K562 (cell line): ENCODE data around the gene IL20. TPM values are rescaled to one million over a fixed set of nuclear protein-coding genes. Genes with fewer than 3 reads are reported as not detected.

Experiments
- ADNP ChIP-seq: fragments of 200-800 bp; sonication (Bioruptor generic); IDR thresholded peaks from 2 replicates; pipeline ENCODE4 v1.6.1; 2016; ENCODE audit warnings: missing genetic modification characterization, missing compliant biosample characterization
- DNMT1 ChIP-seq: fragments of 450-650 bp; IDR thresholded peaks from 2 replicates; pipeline ENCODE4 v1.6.1; 2016; ENCODE audit warnings: antibody characterized with exemption, mild to moderate bottlenecking
- ELF4 ChIP-seq: fragments of 450-650 bp; formaldehyde crosslinking; IDR thresholded peaks from 2 replicates; pipeline ENCODE4 v1.4.0; 2022; ENCODE audit warnings: missing genetic modification characterization
- EP300 ChIP-seq: IDR thresholded peaks from 2 replicates; pipeline ENCODE4 v1.6.1; 2012; ENCODE audit warnings: low read length, improper control_type of control experiment
- KAT2B ChIP-seq: IDR thresholded peaks from one replicate; pipeline ENCODE4 v1.6.1; 2012; ENCODE audit warnings: low read depth, mild to moderate bottlenecking, control low read depth, inconsistent platforms, low read length, moderate library complexity
- MCM7 ChIP-seq, 2 experiments: fragments of 450-650 bp; IDR thresholded peaks; 2 replicates each; pipeline ENCODE4 v1.6.1; 2016 to 2018
- NEUROD1 ChIP-seq: fragments of 150-350 bp; IDR thresholded peaks from 2 replicates; pipeline ENCODE4 v1.6.1; 2014; ENCODE audit warnings: borderline replicate concordance, low read length, low read depth; ENCODE audit not compliant: partially characterized antibody
- SMAD4 ChIP-seq: fragments of 250-450 bp; sonication (Bioruptor Pico); conservative IDR thresholded peaks from 2 replicates; pipeline ENCODE4 v1.8.0; 2021; ENCODE audit warnings: inconsistent platforms, mild to moderate bottlenecking, moderate library complexity
- SREBF1 ChIP-seq: fragments of 150-350 bp; IDR thresholded peaks from 2 replicates; pipeline ENCODE4 v1.6.1; 2014; ENCODE audit warnings: antibody characterized with exemption, low read depth, low read length, borderline replicate concordance
- TAL1 ChIP-seq: fragments of 450-650 bp; IDR thresholded peaks from 2 replicates; pipeline ENCODE4 v1.6.1; 2016; ENCODE audit warnings: mild to moderate bottlenecking
- TCF7L2 ChIP-seq: fragments of 150-350 bp; IDR thresholded peaks from 2 replicates; pipeline ENCODE4 v1.6.1; 2016; ENCODE audit warnings: low read depth, mild to moderate bottlenecking, low read length, moderate library complexity
- XRCC4 ChIP-seq: IDR thresholded peaks from one replicate; pipeline ENCODE4 v1.6.1; 2011; ENCODE audit not compliant: insufficient read depth, insufficient read length; ENCODE audit errors: extremely low read depth
- ZNF124 ChIP-seq: sonication (generic); formaldehyde crosslinking; IDR thresholded peaks from 2 replicates; pipeline ENCODE4 v1.8.1; 2022; ENCODE audit warnings: missing genetic modification reagents
- ZNF644 ChIP-seq: fragments of 200-800 bp; sonication (Bioruptor generic); IDR thresholded peaks from 2 replicates; pipeline ENCODE4 v1.6.1; 2016; ENCODE audit warnings: low read depth, missing genetic modification characterization, missing compliant biosample characterization
- ZNF830 ChIP-seq: fragments of 250-450 bp; sonication (Bioruptor Pico); IDR thresholded peaks from 2 replicates; pipeline ENCODE4 v1.5.0; 2021; ENCODE audit warnings: mild to moderate bottlenecking
- polyA plus RNA-seq, 8 experiments: library from polyadenylated mRNA; depleted of rRNA in 4 of 8; stranded (reverse) in 5 of 8; unstranded in 3 of 8; fragments of >200 nt; fragmentation: Nextera tagmentation in 2 of 8; fragmentation: Illumina TruSeq in 1 of 8; extraction: Ambion mirVana in 2 of 8; extraction: Trizol in 1 of 8; gene quantifications; 2 replicates each; pipeline versions ENCODE4 v1.2.1 to v1.2.3, GENCODE V29; 2011 to 2014; ENCODE audit warnings: inconsistent platforms in 1 of 8, missing spikeins in 1 of 8
- total RNA-seq, 7 experiments: library from RNA; depleted of rRNA in 6 of 7; stranded (reverse); fragments of >200 nt in 6 of 7; fragmentation: Illumina TruSeq in 2 of 7; extraction: Trizol in 2 of 7; gene quantifications; 2 replicates each; pipeline versions ENCODE4 v1.2.1 to v1.2.3, GENCODE V29; 2011 to 2021; ENCODE audit warnings: low replicate concordance in 1 of 7
- TF ChIP-seq, protein P1 (sequence below): sonication (generic); formaldehyde crosslinking; IDR thresholded peaks from 2 replicates; pipeline ENCODE4 v1.8.1; 2023; ENCODE audit warnings: mild to moderate bottlenecking, missing genetic modification reagents
- TF ChIP-seq, protein P2 (sequence below): fragments of 250-450 bp; sonication (Bioruptor Pico); IDR thresholded peaks from 2 replicates; pipeline ENCODE4 v1.8.0; 2021; ENCODE audit warnings: mild to moderate bottlenecking, moderate library complexity
- TF ChIP-seq, protein P3 (sequence below): fragments of 200-800 bp; sonication (Bioruptor generic); IDR thresholded peaks from 2 replicates; pipeline ENCODE4 v1.6.1; 2016; ENCODE audit warnings: missing genetic modification characterization, missing compliant biosample characterization
- TF ChIP-seq, protein P4 (sequence below): fragments of 250-450 bp; sonication (Bioruptor Pico); IDR thresholded peaks from 2 replicates; pipeline ENCODE4 v1.6.1; 2021; ENCODE audit warnings: mild to moderate bottlenecking

The IL20 gene
- total and polyA plus RNA-seq, 9 of the 15 experiments (the other 6 are each of a cell fraction or from before 2014, with no cell fraction given), result not detected

DNA sequence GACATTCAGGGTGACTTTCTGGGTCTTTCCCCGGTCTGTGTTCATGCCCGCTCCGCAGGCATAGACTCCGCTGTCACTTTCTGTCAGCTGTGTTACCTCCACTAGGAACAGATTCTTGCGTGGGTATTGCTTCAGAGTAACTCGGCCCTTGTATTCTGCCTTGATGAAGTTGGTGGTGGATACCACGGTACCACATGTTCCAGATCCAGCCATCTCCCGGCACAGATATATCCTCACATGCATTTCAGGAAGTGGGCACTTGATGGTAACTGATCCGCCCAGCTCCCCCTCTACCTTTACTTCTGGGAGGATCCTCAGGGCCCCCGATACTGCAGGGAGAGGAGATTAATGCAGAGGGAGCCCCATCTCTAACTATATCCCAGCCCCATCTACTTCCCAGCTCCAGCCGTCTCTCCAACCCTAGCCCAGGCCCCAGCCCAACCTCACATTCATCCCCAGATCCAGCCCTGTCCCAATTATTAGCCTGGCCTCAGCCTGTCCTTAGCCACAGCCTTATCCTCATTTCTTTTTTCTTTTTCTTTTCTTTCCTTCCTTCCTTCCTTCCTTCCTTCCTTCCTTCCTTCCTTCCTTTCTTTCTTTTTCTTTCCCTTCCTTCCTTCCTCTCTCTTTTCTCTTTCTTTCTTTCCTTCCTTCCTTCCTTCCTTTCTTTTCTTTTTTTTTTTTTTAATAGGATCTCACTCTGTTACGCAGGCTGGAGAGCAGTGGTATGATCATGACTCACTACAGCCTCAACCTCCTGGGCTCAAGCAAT, 48.5 kb downstream of the IL20 start (continued):
- TF ChIP-seq NEUROD1, result no peak
- TF ChIP-seq KAT2B, result no peak
- TF ChIP-seq ZNF830, result no peak
- TF ChIP-seq, protein P1, sequence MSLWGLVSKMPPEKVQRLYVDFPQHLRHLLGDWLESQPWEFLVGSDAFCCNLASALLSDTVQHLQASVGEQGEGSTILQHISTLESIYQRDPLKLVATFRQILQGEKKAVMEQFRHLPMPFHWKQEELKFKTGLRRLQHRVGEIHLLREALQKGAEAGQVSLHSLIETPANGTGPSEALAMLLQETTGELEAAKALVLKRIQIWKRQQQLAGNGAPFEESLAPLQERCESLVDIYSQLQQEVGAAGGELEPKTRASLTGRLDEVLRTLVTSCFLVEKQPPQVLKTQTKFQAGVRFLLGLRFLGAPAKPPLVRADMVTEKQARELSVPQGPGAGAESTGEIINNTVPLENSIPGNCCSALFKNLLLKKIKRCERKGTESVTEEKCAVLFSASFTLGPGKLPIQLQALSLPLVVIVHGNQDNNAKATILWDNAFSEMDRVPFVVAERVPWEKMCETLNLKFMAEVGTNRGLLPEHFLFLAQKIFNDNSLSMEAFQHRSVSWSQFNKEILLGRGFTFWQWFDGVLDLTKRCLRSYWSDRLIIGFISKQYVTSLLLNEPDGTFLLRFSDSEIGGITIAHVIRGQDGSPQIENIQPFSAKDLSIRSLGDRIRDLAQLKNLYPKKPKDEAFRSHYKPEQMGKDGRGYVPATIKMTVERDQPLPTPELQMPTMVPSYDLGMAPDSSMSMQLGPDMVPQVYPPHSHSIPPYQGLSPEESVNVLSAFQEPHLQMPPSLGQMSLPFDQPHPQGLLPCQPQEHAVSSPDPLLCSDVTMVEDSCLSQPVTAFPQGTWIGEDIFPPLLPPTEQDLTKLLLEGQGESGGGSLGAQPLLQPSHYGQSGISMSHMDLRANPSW, result no peak
- TF ChIP-seq ZNF644 (tag), result no peak
- 0 out of 4 replicates have a peak, but pooled peaks of 1 of the 2 experiments have one; percentile 25 for TF ChIP-seq MCM7 (IDR thresholded peaks at IDR 0.05)
- no peak for TF ChIP-seq TCF7L2
- TF ChIP-seq EP300, result no peak
- no peak for TF ChIP-seq SREBF1
- TF ChIP-seq, protein P2, sequence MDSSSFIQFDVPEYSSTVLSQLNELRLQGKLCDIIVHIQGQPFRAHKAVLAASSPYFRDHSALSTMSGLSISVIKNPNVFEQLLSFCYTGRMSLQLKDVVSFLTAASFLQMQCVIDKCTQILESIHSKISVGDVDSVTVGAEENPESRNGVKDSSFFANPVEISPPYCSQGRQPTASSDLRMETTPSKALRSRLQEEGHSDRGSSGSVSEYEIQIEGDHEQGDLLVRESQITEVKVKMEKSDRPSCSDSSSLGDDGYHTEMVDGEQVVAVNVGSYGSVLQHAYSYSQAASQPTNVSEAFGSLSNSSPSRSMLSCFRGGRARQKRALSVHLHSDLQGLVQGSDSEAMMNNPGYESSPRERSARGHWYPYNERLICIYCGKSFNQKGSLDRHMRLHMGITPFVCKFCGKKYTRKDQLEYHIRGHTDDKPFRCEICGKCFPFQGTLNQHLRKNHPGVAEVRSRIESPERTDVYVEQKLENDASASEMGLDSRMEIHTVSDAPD, result no peak
- no peak for TF ChIP-seq ADNP
- TF ChIP-seq SMAD4 (CRISPR knock-in tag), result no peak
- TF ChIP-seq, protein P3, sequence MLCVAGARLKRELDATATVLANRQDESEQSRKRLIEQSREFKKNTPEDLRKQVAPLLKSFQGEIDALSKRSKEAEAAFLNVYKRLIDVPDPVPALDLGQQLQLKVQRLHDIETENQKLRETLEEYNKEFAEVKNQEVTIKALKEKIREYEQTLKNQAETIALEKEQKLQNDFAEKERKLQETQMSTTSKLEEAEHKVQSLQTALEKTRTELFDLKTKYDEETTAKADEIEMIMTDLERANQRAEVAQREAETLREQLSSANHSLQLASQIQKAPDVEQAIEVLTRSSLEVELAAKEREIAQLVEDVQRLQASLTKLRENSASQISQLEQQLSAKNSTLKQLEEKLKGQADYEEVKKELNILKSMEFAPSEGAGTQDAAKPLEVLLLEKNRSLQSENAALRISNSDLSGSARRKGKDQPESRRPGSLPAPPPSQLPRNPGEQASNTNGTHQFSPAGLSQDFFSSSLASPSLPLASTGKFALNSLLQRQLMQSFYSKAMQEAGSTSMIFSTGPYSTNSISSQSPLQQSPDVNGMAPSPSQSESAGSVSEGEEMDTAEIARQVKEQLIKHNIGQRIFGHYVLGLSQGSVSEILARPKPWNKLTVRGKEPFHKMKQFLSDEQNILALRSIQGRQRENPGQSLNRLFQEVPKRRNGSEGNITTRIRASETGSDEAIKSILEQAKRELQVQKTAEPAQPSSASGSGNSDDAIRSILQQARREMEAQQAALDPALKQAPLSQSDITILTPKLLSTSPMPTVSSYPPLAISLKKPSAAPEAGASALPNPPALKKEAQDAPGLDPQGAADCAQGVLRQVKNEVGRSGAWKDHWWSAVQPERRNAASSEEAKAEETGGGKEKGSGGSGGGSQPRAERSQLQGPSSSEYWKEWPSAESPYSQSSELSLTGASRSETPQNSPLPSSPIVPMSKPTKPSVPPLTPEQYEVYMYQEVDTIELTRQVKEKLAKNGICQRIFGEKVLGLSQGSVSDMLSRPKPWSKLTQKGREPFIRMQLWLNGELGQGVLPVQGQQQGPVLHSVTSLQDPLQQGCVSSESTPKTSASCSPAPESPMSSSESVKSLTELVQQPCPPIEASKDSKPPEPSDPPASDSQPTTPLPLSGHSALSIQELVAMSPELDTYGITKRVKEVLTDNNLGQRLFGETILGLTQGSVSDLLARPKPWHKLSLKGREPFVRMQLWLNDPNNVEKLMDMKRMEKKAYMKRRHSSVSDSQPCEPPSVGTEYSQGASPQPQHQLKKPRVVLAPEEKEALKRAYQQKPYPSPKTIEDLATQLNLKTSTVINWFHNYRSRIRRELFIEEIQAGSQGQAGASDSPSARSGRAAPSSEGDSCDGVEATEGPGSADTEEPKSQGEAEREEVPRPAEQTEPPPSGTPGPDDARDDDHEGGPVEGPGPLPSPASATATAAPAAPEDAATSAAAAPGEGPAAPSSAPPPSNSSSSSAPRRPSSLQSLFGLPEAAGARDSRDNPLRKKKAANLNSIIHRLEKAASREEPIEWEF (CRISPR knock-in tag), result no peak
- no peak for TF ChIP-seq DNMT1
- TF ChIP-seq, protein P4, sequence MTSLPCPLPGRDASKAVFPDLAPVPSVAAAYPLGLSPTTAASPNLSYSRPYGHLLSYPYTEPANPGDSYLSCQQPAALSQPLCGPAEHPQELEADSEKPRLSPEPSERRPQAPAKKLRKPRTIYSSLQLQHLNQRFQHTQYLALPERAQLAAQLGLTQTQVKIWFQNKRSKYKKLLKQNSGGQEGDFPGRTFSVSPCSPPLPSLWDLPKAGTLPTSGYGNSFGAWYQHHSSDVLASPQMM, result no peak
- 0 out of 2 replicates have a peak, but pooled peaks have one; percentile 46 for TF ChIP-seq ELF4 (CRISPR knock-in tag)
- TF ChIP-seq TAL1, result no peak
- TF ChIP-seq XRCC4, result no peak
- TF ChIP-seq ZNF124 (CRISPR knock-in tag), result no peak
